OCI-LY7 (cell line): ENCODE results near the gene CSNK1G2. TPM values are rescaled to one million over a fixed set of nuclear protein-coding genes. Genes with fewer than 3 reads are reported as not detected.

Source experiments
- BruUV-seq: library from RNA; stranded (reverse); fragments of 400-500 nt; replicated peaks from 2 replicates; lab custom pipeline; 2021; lab: Mats Ljungman, UMichigan
- CTCF ChIA-PET: fragments of 300-600 bp; sonication (Branson Sonifier 250); formaldehyde crosslinking; loops from one replicate; lab custom pipeline; 2022; ENCODE audit warnings: antibody characterized with exemption; ENCODE audit not compliant: unreplicated experiment; lab: Charles Lee
- POLR2A ChIA-PET: fragments of 300-600 bp; sonication (Branson Sonifier 250); formaldehyde crosslinking; loops from one replicate; lab custom pipeline; 2022; ENCODE audit warnings: antibody characterized with exemption; lab: Charles Lee
- DNase-seq: peaks from one replicate; pipeline ENCODE4 v3.0.0-alpha.2; 2015; ENCODE audit warnings: low spot score
- H2AFZ ChIP-seq: fragments of 200-600 bp; sonication (generic), shearing (Covaris generic); 2 replicates; pipeline ENCODE4 v1.6.1; 2014; ENCODE audit warnings: mild to moderate bottlenecking, antibody characterized with exemption, low read length, moderate library complexity
- H3K27ac ChIP-seq: fragments of 200-600 bp; sonication (generic); 2 replicates; pipeline ENCODE4 v1.5.1; 2014; ENCODE audit warnings: mixed run types, low read depth, mild to moderate bottlenecking, moderate library complexity, low read length, inconsistent platforms; ENCODE audit not compliant: poor library complexity, severe bottlenecking
- H3K36me3 ChIP-seq: fragments of 200-600 bp; sonication (generic); 2 replicates; pipeline ENCODE4 v1.6.1; 2014; ENCODE audit warnings: mild to moderate bottlenecking, antibody characterized with exemption, low read length, moderate library complexity, mixed read lengths; ENCODE audit not compliant: insufficient read depth
- H3K4me1 ChIP-seq: fragments of 200-600 bp; sonication (generic); 2 replicates; pipeline ENCODE4 v1.5.1; 2014; ENCODE audit warnings: mild to moderate bottlenecking, low read length; ENCODE audit not compliant: insufficient read depth, poor library complexity, severe bottlenecking
- H3K4me2 ChIP-seq: fragments of 200-600 bp; sonication (generic); 2 replicates; pipeline ENCODE4 v1.6.1; 2014; ENCODE audit warnings: mild to moderate bottlenecking, low read length
- H3K4me3 ChIP-seq: fragments of 200-600 bp; sonication (generic); 2 replicates; pipeline ENCODE4 v1.5.1; 2014; ENCODE audit warnings: mild to moderate bottlenecking, low read depth, low read length; ENCODE audit not compliant: poor library complexity, severe bottlenecking
- H3K79me2 ChIP-seq: fragments of 200-600 bp; sonication (generic); 2 replicates; pipeline ENCODE4 v1.6.1; 2016; ENCODE audit warnings: low read depth, mild to moderate bottlenecking, low read length, moderate library complexity, mixed read lengths; ENCODE audit not compliant: insufficient read depth
- H3K9me2 ChIP-seq: fragments of 200-600 bp; sonication (generic); 2 replicates; pipeline ENCODE4 v1.6.1; 2016; ENCODE audit warnings: mild to moderate bottlenecking, low read length, mixed read lengths; ENCODE audit not compliant: insufficient read depth
- H3K9me3 ChIP-seq: fragments of 200-600 bp; sonication (generic); 2 replicates; pipeline ENCODE4 v1.6.1; 2014; ENCODE audit warnings: mild to moderate bottlenecking, mixed run types, low read length, mixed read lengths
- H4K20me1 ChIP-seq: fragments of 200-600 bp; sonication (generic); 2 replicates; pipeline ENCODE4 v1.6.1; 2014; ENCODE audit warnings: mild to moderate bottlenecking, antibody characterized with exemption, low read length, moderate library complexity, mixed read lengths; ENCODE audit not compliant: insufficient read depth
- CTCF ChIP-seq: fragments of 200-600 bp; sonication (generic); conservative IDR thresholded peaks from 2 replicates; pipeline ENCODE4 v1.5.1; 2014; ENCODE audit warnings: mild to moderate bottlenecking, antibody characterized with exemption, low read length, moderate library complexity, mixed read lengths
- EZH2phosphoT487 ChIP-seq: fragments of 200-600 bp; sonication (generic); IDR thresholded peaks from 2 replicates; pipeline ENCODE4 v1.6.1; 2018; ENCODE audit warnings: low read depth, borderline replicate concordance, mild to moderate bottlenecking, mixed run types, antibody characterized with exemption, low read length, moderate library complexity, mixed read lengths
- intact Hi-C: fragments of 100-400 bp; cut with micrococcal nuclease; formaldehyde crosslinking; loops from one replicate; pipeline ENCODE4 v1.10.0; 2022; ENCODE audit not compliant: unreplicated experiment
- total RNA-seq, 2 experiments: library from RNA; depleted of rRNA in 1 of 2; stranded (reverse); fragments of >200 nt in 1 of 2; shearing (Covaris generic) in 1 of 2; gene quantifications; 2 replicates each; pipeline ENCODE4 v1.2.3, GENCODE V29; 2014 to 2022

The CSNK1G2 gene
- total RNA-seq, 2 experiments from 2014 or later = 95.9 to 133 TPM

- Histone ChIP-seq H3K9me2 (no peaks in the 10 kb centered on the region), H3K36me3 (no peaks in the 10 kb centered on the region), H2AFZ (no peak overlapping the region), H3K27ac (no peak overlapping the region), H3K9me3 (no peaks in the 10 kb centered on the region), H4K20me1 (no peaks in the 10 kb centered on the region), H3K4me1 (peaks cover 20% of the 10 kb centered on the region), H3K79me2 (peaks cover 19% of the 10 kb centered on the region; the same call in 1 of the 2 replicates), H3K4me2 (no peak overlapping the region), H3K4me3 (no peak overlapping the region)
- CTCF ChIA-PET = no interaction called here
- TF ChIP-seq CTCF (no peak), EZH2phosphoT487 (no peak)
- DNase-seq = no peak
- BruUV-seq = no TSS peak
- POLR2A ChIA-PET = interaction anchor here (0.7 kb wide), 1 partner anchor 32 kb away, joined by 4 read pairs; the partner anchor contains the start of gene MKNK2
- intact Hi-C loops = loop anchor here (1.0 to 5.0 kb wide), 4 partner anchors 50 to 134 kb away; partner anchors contain the start of genes AP3D1, IZUMO4 and MOB3A
These were observed 77.8 kb downstream of the CSNK1G2 start for GRCh38 chr19:2018752-2019151.

GRCh38 chr19:2021453-2022140 lies 80.6 kb downstream of the CSNK1G2 start:
- BruUV-seq = no TSS peak
- ChIA-PET POLR2A (no interaction called here), CTCF (no interaction called here)
- intact Hi-C loops = no loop called here
- Histone ChIP-seq H3K27ac (no peak overlapping the region), H3K9me2 (no peaks in the 10 kb centered on the region), H3K4me1 (peaks cover 7% of the 10 kb centered on the region), H3K36me3 (no peaks in the 10 kb centered on the region), H3K9me3 (no peaks in the 10 kb centered on the region), H3K4me2 (no peak overlapping the region), H2AFZ (no peak overlapping the region), H3K79me2 (no peaks in the 10 kb centered on the region), H4K20me1 (no peaks in the 10 kb centered on the region), H3K4me3 (no peak overlapping the region)
- TF ChIP-seq EZH2phosphoT487 (no peak), CTCF (no peak)
- DNase-seq = no peak

GRCh38 chr19:2022289-2022688 lies 81.3 kb downstream of the CSNK1G2 start:
- no peaks in the 10 kb centered on the region for H3K9me3 ChIP-seq
- no peak for TF ChIP-seq EZH2phosphoT487
- TF ChIP-seq CTCF = no peak
- H3K79me2 ChIP-seq = no peaks in the 10 kb centered on the region
- H2AFZ ChIP-seq = no peak overlapping the region
- H3K9me2 ChIP-seq = no peaks in the 10 kb centered on the region
- intact Hi-C loops = no loop called here
- DNase-seq = no peak
- ChIA-PET CTCF (interaction anchor here (0.5 kb wide), 1 partner anchor 14 kb away, joined by 3 read pairs; no protein-coding TSS in a partner anchor), POLR2A (no interaction called here)
- peaks cover 5% of the 10 kb centered on the region for H3K4me1 ChIP-seq
- no peaks in the 10 kb centered on the region for H4K20me1 ChIP-seq
- H3K4me3 ChIP-seq = no peak overlapping the region
- no peaks in the 10 kb centered on the region for H3K36me3 ChIP-seq
- no TSS peak for BruUV-seq
- no peak overlapping the region for H3K4me2 ChIP-seq
- H3K27ac ChIP-seq = no peak overlapping the region
